Mucosa of descending colon (tissue), 3 donors: ENCODE results near the gene TMPRSS11A. TPM values are rescaled to one million over a fixed set of nuclear protein-coding genes. Genes with fewer than 3 reads are reported as not detected.

Experiments
- ATAC-seq: fragments of 200-7000 bp; cut with Tn5 transposase; one replicate; pipeline ENCODE4 v1.9.1; 2020; ENCODE audit warnings: mild to moderate bottlenecking, moderate library complexity
- DNase-seq, 3 donors: peaks; one replicate each; pipeline ENCODE4 v3.0.0-alpha.2; 2020
- H3K36me3 ChIP-seq: fragments of 200-600 bp; one replicate; pipeline ENCODE4 v1.8.0; 2021; ENCODE audit warnings: low read depth, mild to moderate bottlenecking
- H3K4me1 ChIP-seq: fragments of 200-600 bp; one replicate; pipeline ENCODE4 v1.8.0; 2021; ENCODE audit warnings: low read depth, mild to moderate bottlenecking
- H3K4me3 ChIP-seq: fragments of 200-600 bp; one replicate; pipeline ENCODE4 v1.8.0; 2021; ENCODE audit warnings: mild to moderate bottlenecking
- H3K9me3 ChIP-seq: fragments of 200-600 bp; one replicate; pipeline ENCODE4 v1.8.0; 2021; ENCODE audit warnings: mild to moderate bottlenecking
- CTCF ChIP-seq: fragments of 200-600 bp; IDR thresholded peaks from one replicate; pipeline ENCODE4 v1.8.0; 2022; ENCODE audit warnings: antibody characterized with exemption, mild to moderate bottlenecking
- intact Hi-C, 2 donors: fragments of 100-400 bp; cut with DNase I in 1 of 2; cut with micrococcal nuclease in 1 of 2; formaldehyde crosslinking; loops; one replicate each; pipeline versions ENCODE4 v1.11.0 to v1.11.1; 2022; cut with DNase I, micrococcal nuclease
- total RNA-seq, 3 donors: library from RNA; stranded (reverse); fragmentation: NEBNext Ultra II Directional in 2 of 3; extraction: Animal tissue kit (Norgen Biotek cat#: 25700) in 2 of 3; gene quantifications; one replicate each; pipeline versions ENCODE4 v1.2.1 to v1.2.4, GENCODE V29; 2021 to 2023
- donor health status: DM: no; HTN: no; CAD: no; lungs with moderate emphysema.
- donor health status: DM: no; HTN: no; CAD: no.
- donor health status: DM: no; HTN: yes; CAD: no.

TMPRSS11A gene
- total RNA-seq, 3 donors from 2014 or later, result not detected

- DNase-seq (no peak), ATAC-seq (no peak)
- TF ChIP-seq CTCF, result no peak
- Histone ChIP-seq H3K4me3 (no peak overlapping the region), H3K36me3 (no peaks in the 10 kb centered on the region), H3K4me1 (no peaks in the 10 kb centered on the region), H3K9me3 (no peaks in the 10 kb centered on the region)
- intact Hi-C loops, result no loop called here
These were observed 51.2 kb downstream of the TMPRSS11A start for GRCh38 chr4:67912080-67912479.

- DNase-seq (no peak), ATAC-seq (no peak)
- no peak for TF ChIP-seq CTCF
- no peaks in the 10 kb centered on the region for H3K36me3 ChIP-seq
- intact Hi-C loops, result no loop called here
- H3K9me3 ChIP-seq, result no peaks in the 10 kb centered on the region
- no peak overlapping the region for H3K4me3 ChIP-seq
- H3K4me1 ChIP-seq, result no peaks in the 10 kb centered on the region
These were observed 51.7 kb downstream of the TMPRSS11A start for GRCh38 chr4:67911638-67912037.

GRCh38 chr4:67911141-67911540, 52.2 kb downstream of the TMPRSS11A start:
- no peaks in the 10 kb centered on the region for H3K4me1 ChIP-seq
- ATAC-seq (no peak), DNase-seq (no peak)
- no peak for TF ChIP-seq CTCF
- no peaks in the 10 kb centered on the region for H3K9me3 ChIP-seq
- H3K4me3 ChIP-seq, result no peak overlapping the region
- no peaks in the 10 kb centered on the region for H3K36me3 ChIP-seq
- intact Hi-C loops, result no loop called here

- no peaks in the 10 kb centered on the region for H3K9me3 ChIP-seq
- DNase-seq (no peak), ATAC-seq (no peak)
- no peak for TF ChIP-seq CTCF
- intact Hi-C loops, result no loop called here
- no peaks in the 10 kb centered on the region for H3K4me1 ChIP-seq
- no peak overlapping the region for H3K4me3 ChIP-seq
- H3K36me3 ChIP-seq, result no peaks in the 10 kb centered on the region
These were observed 52.7 kb downstream of the TMPRSS11A start for GRCh38 chr4:67910585-67910905.

GRCh38 chr4:67909905-67910584, 53.2 kb downstream of the TMPRSS11A start:
- TF ChIP-seq CTCF, result no peak
- ATAC-seq (no peak), DNase-seq (no peak)
- intact Hi-C loops, result no loop called here
- Histone ChIP-seq H3K9me3 (no peaks in the 10 kb centered on the region), H3K36me3 (no peaks in the 10 kb centered on the region), H3K4me1 (no peaks in the 10 kb centered on the region), H3K4me3 (no peak overlapping the region)

GRCh38 chr4:67907650-67908049, 55.6 kb downstream of the TMPRSS11A start:
- intact Hi-C loops, result no loop called here
- H3K36me3 ChIP-seq, result no peaks in the 10 kb centered on the region
- ATAC-seq, result no peak
- DNase-seq, result no peak
- H3K9me3 ChIP-seq, result no peaks in the 10 kb centered on the region
- H3K4me3 ChIP-seq, result no peak overlapping the region
- H3K4me1 ChIP-seq, result no peaks in the 10 kb centered on the region
- no peak for TF ChIP-seq CTCF
